Muscle of leg (tissue), 11 donors: ENCODE results near the gene EPSTI1. TPM values are rescaled to one million over a fixed set of nuclear protein-coding genes. Genes with fewer than 3 reads are reported as not detected.

ENCODE experiments used
- DNase-seq: peaks from one replicate; pipeline ENCODE4 v3.0.0; 2013
- H3K27ac ChIP-seq: one replicate; pipeline ENCODE4 v1.5.1; 2013; ENCODE audit warnings: mild to moderate bottlenecking, low read length, control low read depth
- H3K27me3 ChIP-seq: one replicate; pipeline ENCODE4 v1.6.1; 2013; ENCODE audit warnings: low read length; ENCODE audit not compliant: control insufficient read depth, insufficient read depth
- H3K36me3 ChIP-seq: one replicate; pipeline ENCODE4 v1.6.1; 2013; ENCODE audit warnings: low read length; ENCODE audit not compliant: control insufficient read depth, insufficient read depth
- H3K4me1 ChIP-seq: one replicate; pipeline ENCODE4 v1.6.1; 2013; ENCODE audit warnings: low read length; ENCODE audit not compliant: control insufficient read depth, insufficient read depth
- H3K4me3 ChIP-seq: one replicate; pipeline ENCODE4 v1.5.1; 2013; ENCODE audit warnings: low read length, control low read depth
- H3K9me3 ChIP-seq: replicated peaks from 2 replicates; pipeline ENCODE4 v1.6.1; 2013; ENCODE audit warnings: low read depth, low read length; ENCODE audit not compliant: control insufficient read depth
- WGBS: methylation state at CpG from one replicate; pipeline ENCODE4 v1.1.5; 2013; ENCODE audit warnings: missing lambda C conversion rate; ENCODE audit not compliant: insufficient coverage; 5-methylcytosine and 5-hydroxymethylcytosine counted together
- polyA plus RNA-seq, 8 donors: library from polyadenylated mRNA; unstranded; fragments of 120-200 nt; gene quantifications; one replicate each; pipeline versions ENCODE4 v1.2.1 to v1.2.3, GENCODE V29; 2013; ENCODE audit warnings: inconsistent platforms in 1 of 8, low replicate concordance in 1 of 8; ENCODE audit not compliant: insufficient read length in 8 of 8, insufficient read depth in 1 of 8
- total RNA-seq: library from RNA; stranded (reverse); fragments of 120-200 nt; gene quantifications from one replicate; pipeline ENCODE4 v1.2.4, GENCODE V29; 2013

Gene EPSTI1
- total and polyA plus RNA-seq, 9 donors = 1.9 to 12.4 (median 2.6) TPM

DNA sequence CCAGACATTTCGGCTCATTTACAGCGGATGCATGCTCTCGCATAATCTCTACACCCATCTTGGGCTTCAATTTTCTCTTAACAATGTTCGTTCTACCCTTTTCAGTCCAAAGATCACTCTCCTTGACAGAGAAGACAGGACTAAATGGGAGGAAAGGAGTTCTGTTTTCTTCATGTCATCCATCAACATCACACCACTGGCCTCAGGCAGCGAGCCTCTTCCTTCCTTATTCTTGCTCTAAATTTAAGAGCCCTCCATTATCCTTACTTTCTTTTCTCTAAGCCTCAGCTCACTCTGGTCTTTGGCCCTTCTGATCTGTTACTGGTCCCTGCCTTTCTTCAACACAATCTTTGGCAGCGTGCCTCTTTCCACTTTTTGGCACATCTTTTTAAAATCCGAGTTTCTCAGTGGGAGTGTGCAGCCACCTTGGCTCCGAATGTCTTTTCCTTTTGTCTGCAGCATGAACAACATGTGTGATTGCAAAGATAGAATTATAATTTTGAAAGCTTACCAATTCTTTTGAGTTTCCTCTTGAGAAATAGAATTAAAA, 111.9 kb downstream of the EPSTI1 start:
- peaks cover 4% of the 10 kb centered on the region for H3K9me3 ChIP-seq
- peak; percentile 72 for DNase-seq
- no peak overlapping the region for H3K4me3 ChIP-seq
- H3K36me3 ChIP-seq = no peaks in the 10 kb centered on the region
- no peak overlapping the region for H3K27ac ChIP-seq
- H3K4me1 ChIP-seq = peaks cover 23% of the 10 kb centered on the region
- no peaks in the 10 kb centered on the region for H3K27me3 ChIP-seq
- 64% methylated on average over 5 of the region's 8 CpGs for WGBS

DNA sequence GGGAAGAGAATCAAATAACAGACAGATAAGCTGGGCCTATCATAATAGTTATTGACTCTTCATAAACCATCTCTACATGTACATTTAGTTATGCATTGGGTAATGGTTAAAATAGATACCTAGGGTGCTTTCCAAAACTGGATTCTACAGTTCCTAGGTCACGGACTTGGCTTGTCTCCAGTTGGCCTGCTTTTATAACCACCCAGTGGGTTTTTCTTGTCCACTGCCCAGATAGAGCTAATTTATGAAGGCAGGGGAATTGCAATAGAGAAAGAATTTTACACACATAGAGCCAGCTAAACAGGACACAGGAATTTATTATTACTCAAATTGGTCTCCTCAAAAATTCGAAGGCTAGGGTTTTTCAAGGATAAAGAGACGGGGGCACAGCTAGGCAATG, 113.3 kb downstream of the EPSTI1 start:
- no peak overlapping the region for H3K4me3 ChIP-seq
- peak; percentile 25 for DNase-seq
- peaks cover 4% of the 10 kb centered on the region for H3K9me3 ChIP-seq
- H3K4me1 ChIP-seq = peaks cover 14% of the 10 kb centered on the region
- H3K27ac ChIP-seq = no peak overlapping the region
- WGBS = 100% methylated on average over 1 of the region's 3 CpGs
- H3K27me3 ChIP-seq = no peaks in the 10 kb centered on the region
- H3K36me3 ChIP-seq = no peaks in the 10 kb centered on the region

DNA sequence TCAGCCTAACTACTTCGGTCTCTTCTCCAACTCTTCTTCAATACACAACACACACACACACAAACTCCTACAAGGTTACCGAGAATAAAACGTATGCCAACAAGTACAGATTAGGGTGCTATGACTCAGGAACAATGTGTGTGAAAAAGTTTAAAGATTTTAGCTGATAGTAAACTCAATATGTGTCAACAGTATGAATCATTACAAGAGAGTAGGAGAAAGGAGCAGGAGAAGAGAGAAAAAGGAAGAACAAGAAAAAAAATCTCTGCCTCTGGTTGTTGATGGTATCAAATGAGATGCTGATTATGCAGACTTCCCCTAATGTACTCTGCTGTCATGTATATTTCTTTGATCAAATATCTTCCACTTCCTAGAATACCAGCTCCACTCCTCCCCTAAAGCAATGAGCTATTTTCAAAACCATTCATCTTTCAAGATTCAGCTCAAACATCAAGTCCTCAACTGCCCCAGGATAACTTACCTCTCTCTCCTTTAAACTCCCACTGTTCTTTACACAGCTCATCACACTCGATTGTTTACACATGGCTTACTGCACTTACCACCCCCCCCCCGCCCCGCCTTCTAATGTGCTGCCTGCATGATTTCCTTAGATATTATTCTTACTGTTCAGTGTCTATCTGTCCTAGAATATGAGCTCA, 115.0 kb downstream of the EPSTI1 start:
- no peak overlapping the region for H3K27ac ChIP-seq
- H3K4me1 ChIP-seq = peaks cover 8% of the 10 kb centered on the region
- peaks cover 4% of the 10 kb centered on the region for H3K9me3 ChIP-seq
- WGBS = 33% methylated on average over 1 of the region's 6 CpGs
- H3K27me3 ChIP-seq = no peaks in the 10 kb centered on the region
- DNase-seq = no peak
- H3K36me3 ChIP-seq = no peaks in the 10 kb centered on the region
- H3K4me3 ChIP-seq = no peak overlapping the region

DNA sequence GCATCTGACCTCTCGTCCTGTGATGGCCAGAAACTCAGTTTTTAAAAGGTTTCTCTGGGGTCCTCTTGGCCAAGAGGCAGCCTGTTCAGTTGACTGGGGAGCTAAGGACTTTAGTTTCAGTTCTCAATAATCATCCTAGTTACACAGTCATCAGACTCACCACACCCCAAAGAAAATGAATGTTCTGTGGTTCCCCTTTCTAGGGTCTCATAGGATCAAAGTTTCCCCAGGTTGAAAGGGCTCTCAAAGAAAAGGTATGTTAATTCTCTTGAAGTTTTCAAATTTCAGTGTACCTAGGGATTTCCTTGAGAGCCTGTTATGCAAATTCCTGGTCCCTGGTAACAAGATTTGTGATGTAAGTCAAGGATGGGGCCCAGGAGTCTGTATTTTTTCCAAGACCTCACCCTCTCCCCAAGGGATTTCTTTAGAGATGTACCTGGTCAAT, 115.7 kb downstream of the EPSTI1 start:
- DNase-seq = no peak
- no peaks in the 10 kb centered on the region for H3K27me3 ChIP-seq
- no peak overlapping the region for H3K4me3 ChIP-seq
- H3K4me1 ChIP-seq = peaks cover 8% of the 10 kb centered on the region
- H3K27ac ChIP-seq = no peak overlapping the region
- no CpG with 5 or more reads among the region's 1 CpG for WGBS
- no peaks in the 10 kb centered on the region for H3K36me3 ChIP-seq
- peaks cover 4% of the 10 kb centered on the region for H3K9me3 ChIP-seq

DNA sequence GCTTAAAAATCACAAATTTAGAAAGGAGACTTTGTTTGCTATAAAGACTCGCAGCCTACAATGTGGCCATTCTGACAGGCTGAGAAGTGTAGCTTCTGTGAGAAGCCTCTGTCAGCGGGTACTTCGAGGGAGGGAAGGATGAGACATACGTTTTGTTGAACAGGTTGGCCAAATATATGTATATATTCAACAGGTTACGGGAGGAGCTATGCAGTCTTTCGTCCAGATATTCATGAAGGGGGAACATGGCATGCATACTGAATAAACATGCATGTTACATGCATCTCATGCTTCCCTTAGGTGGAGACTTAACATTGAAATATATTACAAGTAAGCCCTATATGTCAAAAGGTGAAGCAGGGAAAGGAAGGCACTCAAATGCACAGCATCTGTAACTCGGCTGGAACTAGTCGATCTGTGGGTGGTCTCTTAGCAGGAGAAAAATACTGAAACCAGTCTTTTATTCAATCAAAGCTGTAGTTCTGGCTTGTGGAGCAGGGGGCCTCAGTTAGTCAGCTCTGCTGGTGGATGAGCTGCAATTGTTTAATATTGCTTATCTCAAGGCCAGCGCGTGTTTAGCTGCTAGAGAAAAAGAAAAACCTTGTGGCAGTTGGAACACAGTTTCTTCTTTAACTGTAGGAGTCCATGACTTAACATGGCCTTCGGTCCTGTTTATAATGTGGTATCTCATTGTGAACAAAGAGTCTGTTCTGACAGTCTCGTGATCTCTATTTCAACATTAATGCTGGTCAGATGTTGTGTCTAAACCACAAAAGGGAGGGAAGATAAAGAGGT, 116.4 kb downstream of the EPSTI1 start:
- Histone ChIP-seq H3K27me3 (no peaks in the 10 kb centered on the region), H3K4me3 (no peak overlapping the region), H3K9me3 (peaks cover 4% of the 10 kb centered on the region), H3K4me1 (peaks cover 8% of the 10 kb centered on the region), H3K36me3 (no peaks in the 10 kb centered on the region), H3K27ac (no peak overlapping the region)
- 45% methylated on average over 4 of the region's 12 CpGs for WGBS
- peak; percentile 74 for DNase-seq

DNA sequence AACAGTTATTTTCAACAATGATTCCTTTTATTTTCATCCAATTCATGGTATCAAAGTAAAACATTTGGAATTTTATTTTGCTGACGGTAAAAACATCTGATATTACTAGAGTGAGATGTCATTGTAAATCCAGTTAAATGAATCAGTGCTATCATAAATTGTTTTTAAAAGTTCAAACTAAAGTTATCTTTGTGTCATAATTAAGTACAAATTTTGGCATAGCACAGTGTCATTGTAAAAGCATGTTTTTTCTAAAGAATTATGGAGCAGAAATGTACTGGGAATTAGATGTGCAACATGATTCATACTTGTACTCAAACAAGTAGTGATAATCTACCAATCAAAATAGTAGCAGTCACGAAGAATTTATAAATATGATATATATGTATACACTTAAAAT, 117.8 kb downstream of the EPSTI1 start:
- Histone ChIP-seq H3K27ac (no peak overlapping the region), H3K9me3 (peaks cover 4% of the 10 kb centered on the region), H3K27me3 (no peaks in the 10 kb centered on the region), H3K4me3 (no peak overlapping the region), H3K36me3 (no peaks in the 10 kb centered on the region), H3K4me1 (peaks cover 2% of the 10 kb centered on the region)
- DNase-seq = no peak
- no CpG with 5 or more reads among the region's 2 CpGs for WGBS

DNA sequence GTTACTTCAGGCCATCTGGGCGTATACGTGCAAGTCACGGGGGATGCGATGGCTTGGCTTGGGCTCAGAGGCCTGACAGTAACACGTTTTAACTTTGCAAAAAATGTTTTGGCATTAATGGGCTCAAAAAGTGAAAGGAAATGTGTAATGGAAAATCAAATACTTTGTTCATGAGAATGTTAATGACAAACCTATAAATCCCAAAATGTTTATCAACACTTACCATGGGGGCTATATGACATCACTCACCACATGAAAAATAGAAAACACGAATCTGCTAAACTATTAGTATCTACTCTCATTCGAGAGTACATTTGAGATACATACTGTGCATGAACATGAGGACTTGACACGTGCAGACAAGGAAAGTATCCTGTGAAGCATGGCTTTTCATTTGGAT, 119.0 kb downstream of the EPSTI1 start:
- Histone ChIP-seq H3K36me3 (no peaks in the 10 kb centered on the region), H3K9me3 (no peaks in the 10 kb centered on the region), H3K4me1 (peaks cover 2% of the 10 kb centered on the region), H3K4me3 (no peak overlapping the region), H3K27me3 (no peaks in the 10 kb centered on the region), H3K27ac (no peak overlapping the region)
- peak; percentile 27 for DNase-seq
- 64% methylated on average over 3 of the region's 8 CpGs for WGBS

DNA sequence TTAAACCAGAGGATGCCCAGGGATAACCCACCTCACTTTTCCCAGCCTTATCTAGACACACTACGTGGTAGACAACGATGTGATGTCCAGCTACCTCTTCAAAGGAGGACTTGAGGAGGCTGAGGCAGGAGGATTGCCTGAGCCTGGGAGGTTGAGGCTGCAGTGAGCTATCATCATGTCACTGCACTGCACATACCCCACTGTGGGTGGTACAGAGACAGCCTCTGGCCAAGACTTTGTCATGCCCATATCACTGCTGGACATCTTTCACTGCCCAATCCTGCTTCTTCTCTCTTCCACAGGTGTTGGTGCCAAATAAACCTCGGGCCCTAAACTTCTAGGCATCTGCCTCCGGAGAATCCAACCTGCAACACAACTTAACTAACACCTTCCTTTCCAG, 124.8 kb downstream of the EPSTI1 start:
- 67% methylated on average over 3 of the region's 4 CpGs for WGBS
- Histone ChIP-seq H3K4me1 (peaks cover 9% of the 10 kb centered on the region), H3K4me3 (no peak overlapping the region), H3K27ac (no peak overlapping the region), H3K27me3 (no peaks in the 10 kb centered on the region), H3K9me3 (no peaks in the 10 kb centered on the region), H3K36me3 (no peaks in the 10 kb centered on the region)
- no peak for DNase-seq

DNA sequence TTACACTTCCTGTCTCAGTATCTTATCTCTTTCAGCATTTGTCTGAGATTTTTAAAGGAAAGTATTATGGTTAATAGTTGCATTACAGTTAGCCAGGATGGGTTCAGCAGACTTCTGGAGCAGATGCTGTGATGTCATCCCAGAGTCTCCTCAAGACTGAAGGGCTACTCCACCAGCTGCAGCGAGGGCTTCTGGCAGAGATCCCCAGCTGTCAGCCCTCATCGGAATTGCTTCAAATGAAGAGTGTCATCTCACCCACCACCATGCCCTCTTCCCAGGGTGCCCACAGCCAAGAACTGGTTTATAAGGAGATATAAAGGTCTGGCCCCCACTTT, 126.3 kb downstream of the EPSTI1 start:
- DNase-seq = peak; percentile 35
- Histone ChIP-seq H3K36me3 (no peaks in the 10 kb centered on the region), H3K9me3 (no peaks in the 10 kb centered on the region), H3K4me3 (no peak overlapping the region), H3K27me3 (no peaks in the 10 kb centered on the region), H3K27ac (no peak overlapping the region), H3K4me1 (peaks cover 9% of the 10 kb centered on the region)
- WGBS = no CpG with 5 or more reads among the region's 2 CpGs

DNA sequence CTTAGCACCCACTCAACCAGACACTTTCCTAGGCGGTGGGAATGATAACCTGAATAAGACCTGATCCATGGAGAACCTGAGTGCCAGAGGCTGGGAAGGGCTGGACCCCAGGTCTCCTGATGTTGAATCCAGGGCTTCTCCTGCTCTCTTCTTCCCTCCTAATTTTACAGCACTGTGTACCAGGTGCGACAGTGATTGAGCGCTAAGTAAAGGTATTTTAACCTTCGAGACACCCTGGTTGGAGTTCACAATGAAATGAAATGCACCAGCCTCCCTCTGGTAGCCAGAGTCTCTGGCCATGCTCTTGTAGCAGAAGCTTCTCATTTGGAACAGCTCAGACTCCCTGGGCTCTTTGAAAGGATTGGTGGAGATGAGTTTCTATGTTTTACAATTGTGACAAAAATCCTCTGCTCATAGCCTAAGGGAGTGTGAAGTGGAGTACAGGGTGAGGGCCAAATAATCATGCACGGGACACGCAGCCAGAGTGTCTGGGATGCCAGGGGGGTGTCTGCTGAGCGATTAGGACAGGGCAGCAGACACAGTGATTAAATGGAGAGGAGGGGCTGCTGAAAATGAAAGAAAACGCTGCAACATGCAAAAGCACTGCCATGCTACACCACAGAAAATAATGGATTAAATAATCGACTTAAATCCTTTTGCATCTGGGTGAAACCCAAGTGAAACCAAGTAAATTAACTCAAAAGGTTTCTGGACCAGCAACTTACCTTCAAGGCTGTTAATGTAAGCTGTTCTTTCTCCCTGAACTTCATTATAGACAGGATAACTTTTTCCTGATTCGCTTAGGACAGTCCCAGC, 126.9 kb downstream of the EPSTI1 start:
- H3K4me3 ChIP-seq = no peak overlapping the region
- H3K9me3 ChIP-seq = no peaks in the 10 kb centered on the region
- no peaks in the 10 kb centered on the region for H3K27me3 ChIP-seq
- H3K27ac ChIP-seq = no peak overlapping the region
- DNase-seq = no peak
- 58% methylated on average over 7 of the region's 10 CpGs for WGBS
- no peaks in the 10 kb centered on the region for H3K36me3 ChIP-seq
- peaks cover 9% of the 10 kb centered on the region for H3K4me1 ChIP-seq
